Endodermal cell (in vitro differentiated cells): ENCODE data around the gene CCDC181. TPM values are rescaled to one million over a fixed set of nuclear protein-coding genes. Genes with fewer than 3 reads are reported as not detected.

Experiments
- DNase-seq: peaks from one replicate; pipeline ENCODE4 v3.0.0-alpha.2; 2017
- H3K27ac ChIP-seq: 2 replicates; pipeline ENCODE4 v1.5.1; 2013; ENCODE audit warnings: mild to moderate bottlenecking, low read depth, low read length, moderate library complexity
- H3K27me3 ChIP-seq: 2 replicates; pipeline ENCODE4 v1.6.1; 2013; ENCODE audit warnings: mild to moderate bottlenecking, low read length, moderate library complexity; ENCODE audit not compliant: insufficient read depth, control insufficient read depth, poor library complexity, severe bottlenecking
- H3K36me3 ChIP-seq: 2 replicates; pipeline ENCODE4 v1.7.0; 2013; ENCODE audit warnings: mild to moderate bottlenecking, low read length, moderate library complexity; ENCODE audit not compliant: control insufficient read depth, insufficient read depth
- H3K4me1 ChIP-seq: one replicate; pipeline ENCODE4 v1.7.0; 2013; ENCODE audit warnings: low read length; ENCODE audit not compliant: control insufficient read depth, insufficient read depth
- H3K4me3 ChIP-seq: 2 replicates; pipeline ENCODE4 v1.5.1; 2013; ENCODE audit warnings: mild to moderate bottlenecking, low read length, moderate library complexity
- H3K9ac ChIP-seq: 2 replicates; pipeline ENCODE4 v1.6.1; 2013; ENCODE audit warnings: mild to moderate bottlenecking, low read length, moderate library complexity; ENCODE audit not compliant: poor library complexity, severe bottlenecking; ENCODE audit errors: extremely low read depth
- H3K9me3 ChIP-seq: 2 replicates; pipeline ENCODE4 v1.6.1; 2013; ENCODE audit warnings: mild to moderate bottlenecking, low read length, moderate library complexity; ENCODE audit not compliant: control insufficient read depth
- H3K27ac Mint-ChIP-seq: 2 replicates; pipeline ENCODE4 v1.8.0; 2020; ENCODE audit warnings: mixed read lengths
- H3K27me3 Mint-ChIP-seq: 2 replicates; pipeline ENCODE4 v1.8.0; 2021; ENCODE audit warnings: mild to moderate bottlenecking, mixed read lengths; ENCODE audit not compliant: insufficient read depth
- H3K36me3 Mint-ChIP-seq: 2 replicates; pipeline ENCODE4 v1.8.0; 2020; ENCODE audit warnings: low read depth, mixed read lengths
- H3K4me1 Mint-ChIP-seq: 2 replicates; pipeline ENCODE4 v1.8.0; 2020; ENCODE audit warnings: mixed read lengths
- H3K4me3 Mint-ChIP-seq: 2 replicates; pipeline ENCODE4 v1.8.0; 2020; ENCODE audit warnings: mild to moderate bottlenecking, moderate library complexity, mixed read lengths
- H3K9me3 Mint-ChIP-seq: 2 replicates; pipeline ENCODE4 v1.8.0; 2020; ENCODE audit warnings: mild to moderate bottlenecking, mixed read lengths
- CTCF ChIP-seq: fragments of 200-600 bp; sonication (generic); conservative IDR thresholded peaks from 2 replicates; pipeline ENCODE4 v1.5.0; 2021; ENCODE audit warnings: antibody characterized with exemption, mild to moderate bottlenecking
- WGBS, 2 experiments: methylation state at CpG; one replicate each; pipeline versions ENCODE4 v1.1.5 to v1.1.7; 2013; ENCODE audit warnings: missing lambda C conversion rate in 2 of 2, mixed read lengths in 1 of 2; ENCODE audit not compliant: insufficient coverage in 1 of 2, insufficient read length in 1 of 2; 5-methylcytosine and 5-hydroxymethylcytosine counted together
- total RNA-seq, 2 donors: library from RNA; stranded (reverse); fragmentation: NEBNext Ultra II Directional in 1 of 2; extraction: Animal tissue kit (Norgen Biotek cat#: 25700) in 1 of 2; gene quantifications; 2 replicates in 1 of 2; 3 replicates in 1 of 2; pipeline ENCODE4 v1.2.1, GENCODE V29; 2021

CCDC181 gene
- total RNA-seq, 2 donors from 2014 or later: 4.9 to 7.8 TPM

- Histone ChIP-seq H3K9me3 (no peaks in the 10 kb centered on the region), H3K27me3 (no peaks in the 10 kb centered on the region), H3K4me3 (no peak overlapping the region), H3K9ac (no peak overlapping the region), H3K4me1 (no peaks in the 10 kb centered on the region), H3K36me3 (peaks cover 72% of the 10 kb centered on the region), H3K27ac (no peak overlapping the region)
- Mint-ChIP-seq H3K9me3 (no peaks in the 10 kb centered on the region), H3K27ac (no peak overlapping the region), H3K4me3 (no peak overlapping the region), H3K36me3 (peaks cover 31% of the 10 kb centered on the region), H3K27me3 (no peaks in the 10 kb centered on the region), H3K4me1 (no peaks in the 10 kb centered on the region)
- whole genome bisulfite sequencing, 2 experiments: 77 to 100% methylated on average over 2 to 4 of the region's 4 CpGs
- no peak for DNase-seq
- no peak for TF ChIP-seq CTCF
These were observed 43.8 kb downstream of the CCDC181 start for GRCh38 chr1:169383449-169383848.

GRCh38 chr1:169381162-169381561, 46.1 kb downstream of the CCDC181 start:
- Mint-ChIP-seq H3K9me3 (no peaks in the 10 kb centered on the region), H3K27me3 (no peaks in the 10 kb centered on the region)

GRCh38 chr1:169371404-169371803, 55.9 kb downstream of the CCDC181 start:
- Histone ChIP-seq H3K36me3 (peaks cover 42% of the 10 kb centered on the region), H3K9me3 (no peaks in the 10 kb centered on the region), H3K4me1 (no peaks in the 10 kb centered on the region), H3K9ac (no peak overlapping the region), H3K4me3 (no peak overlapping the region), H3K27ac (no peak overlapping the region), H3K27me3 (no peaks in the 10 kb centered on the region)
- Mint-ChIP-seq H3K27me3 (no peaks in the 10 kb centered on the region), H3K4me1 (peaks cover 5% of the 10 kb centered on the region), H3K9me3 (no peaks in the 10 kb centered on the region), H3K4me3 (no peak overlapping the region), H3K36me3 (peaks cover 15% of the 10 kb centered on the region), H3K27ac (no peak overlapping the region)
- no peak for DNase-seq
- 96% methylated on average over 1 of the region's 1 CpG; no CpG with 5 or more reads in 1 of the 2 experiments for WGBS, 2 experiments
- no peak for TF ChIP-seq CTCF

More at GRCh38 chr1:169381162-169381561, 46.1 kb downstream of the CCDC181 start:
- H3K4me1 ChIP-seq: no peaks in the 10 kb centered on the region
- H3K9ac ChIP-seq: no peak overlapping the region
- no peak overlapping the region for H3K4me3 Mint-ChIP-seq
- H3K9me3 ChIP-seq: no peaks in the 10 kb centered on the region
- peaks cover 76% of the 10 kb centered on the region for H3K36me3 ChIP-seq
- TF ChIP-seq CTCF: no peak
- H3K27ac Mint-ChIP-seq: no peak overlapping the region
- DNase-seq: no peak
- H3K27me3 ChIP-seq: no peaks in the 10 kb centered on the region
- H3K36me3 Mint-ChIP-seq: peaks cover 27% of the 10 kb centered on the region
- H3K4me1 Mint-ChIP-seq: no peaks in the 10 kb centered on the region
- H3K4me3 ChIP-seq: no peak overlapping the region
- H3K27ac ChIP-seq: no peak overlapping the region
